ENCODE results near the gene ATP6V1C2. TPM values are rescaled to one million over a fixed set of nuclear protein-coding genes. Genes with fewer than 3 reads are reported as not detected.

The ATP6V1C2 gene
- total RNA-seq, 1 donor from 2014 or later = 0.72 TPM

DNA sequence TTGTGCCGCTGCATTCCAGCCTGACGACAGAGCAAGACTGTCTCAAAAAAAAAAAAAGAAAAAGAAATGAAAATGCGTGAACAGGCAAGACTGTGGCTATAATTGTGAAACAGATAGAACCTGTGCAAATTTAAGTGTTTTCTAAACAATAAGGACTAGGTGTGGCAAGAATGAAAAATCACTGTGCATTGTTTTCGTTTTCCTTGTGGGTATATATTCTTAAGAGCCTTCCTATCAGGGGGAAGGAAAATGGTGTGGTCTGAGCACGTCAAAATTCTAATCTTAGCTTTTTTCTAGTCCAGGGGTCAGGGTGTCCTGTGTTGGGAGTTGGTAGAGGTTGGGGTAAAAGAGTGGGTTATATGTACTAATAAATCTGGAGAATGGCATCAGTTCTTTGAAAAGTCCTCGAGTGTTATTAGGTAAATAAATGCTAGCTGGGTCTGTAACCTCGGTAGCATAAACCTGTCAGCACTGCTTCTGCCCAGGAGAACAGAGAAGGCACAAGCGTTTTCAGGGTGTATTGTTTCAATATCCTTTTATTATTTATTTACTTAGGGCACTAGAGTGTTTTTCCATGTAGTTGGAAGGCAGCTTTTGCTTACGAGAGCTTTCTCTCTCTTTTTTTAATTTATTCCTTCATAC, 11.6 kb downstream of the ATP6V1C2 start:
- DNase-seq (ENCODE audit: low spot score) = no peak

DNA sequence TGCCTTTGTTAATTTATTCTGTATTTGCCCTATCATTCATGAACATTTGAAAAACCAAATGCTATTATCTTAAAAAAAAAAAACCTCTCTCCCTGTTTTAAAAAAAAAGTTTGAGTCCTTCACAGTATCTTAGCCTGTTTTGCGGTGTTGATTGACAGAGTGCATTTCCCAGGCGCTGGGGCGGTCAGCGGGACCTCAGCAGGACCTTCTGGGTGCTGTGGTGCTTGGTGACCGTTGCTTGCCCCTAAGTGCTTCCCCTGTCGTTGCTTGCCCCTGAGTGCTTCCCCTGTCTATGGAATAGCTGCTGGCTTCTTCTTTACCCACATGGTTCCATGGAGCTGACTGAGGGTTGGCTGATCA, 12.1 kb downstream of the ATP6V1C2 start:
- no peak for DNase-seq (ENCODE audit: low spot score)

DNA sequence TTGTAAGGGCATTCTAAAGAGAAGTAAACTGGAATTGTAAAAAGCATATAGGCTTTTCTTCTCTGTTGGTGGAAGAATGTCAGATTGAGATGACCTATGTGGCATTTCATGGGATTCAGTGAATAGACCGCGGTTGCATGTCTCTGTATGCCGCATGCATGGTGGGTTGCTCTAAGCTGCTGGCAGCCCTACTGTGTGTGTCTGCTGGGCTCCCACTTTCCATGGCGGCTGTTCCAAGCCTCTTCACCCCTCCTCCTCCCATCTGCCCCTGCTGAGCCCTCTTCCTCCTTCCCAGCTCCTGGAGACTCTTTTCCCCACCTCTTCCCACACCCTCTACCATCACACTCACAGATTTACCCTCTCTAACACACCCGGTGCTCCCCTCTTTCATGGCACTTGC, 12.6 kb downstream of the ATP6V1C2 start:
- DNase-seq (ENCODE audit: low spot score) = no peak

DNA sequence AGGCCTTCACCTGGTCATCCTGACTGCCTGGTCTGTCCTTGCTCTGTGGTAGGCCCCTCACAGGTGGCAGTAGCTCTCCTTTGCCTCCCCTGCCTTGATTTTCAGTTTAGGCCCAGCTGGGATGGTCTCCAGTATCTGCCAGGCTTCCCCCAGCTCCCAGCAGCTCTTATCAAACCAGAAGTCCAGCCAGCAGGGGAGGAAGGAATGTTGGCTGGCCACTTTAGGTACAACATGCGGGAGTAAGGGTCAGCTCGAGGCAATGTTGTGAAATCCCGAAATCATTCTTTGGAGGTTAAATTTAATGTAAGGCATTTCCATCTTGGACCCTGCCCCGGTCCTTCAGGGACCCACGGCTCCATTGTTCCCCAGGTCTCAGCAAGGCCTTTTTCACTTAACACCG, 16.8 kb downstream of the ATP6V1C2 start:
- DNase-seq (ENCODE audit: low spot score) = no peak

DNA sequence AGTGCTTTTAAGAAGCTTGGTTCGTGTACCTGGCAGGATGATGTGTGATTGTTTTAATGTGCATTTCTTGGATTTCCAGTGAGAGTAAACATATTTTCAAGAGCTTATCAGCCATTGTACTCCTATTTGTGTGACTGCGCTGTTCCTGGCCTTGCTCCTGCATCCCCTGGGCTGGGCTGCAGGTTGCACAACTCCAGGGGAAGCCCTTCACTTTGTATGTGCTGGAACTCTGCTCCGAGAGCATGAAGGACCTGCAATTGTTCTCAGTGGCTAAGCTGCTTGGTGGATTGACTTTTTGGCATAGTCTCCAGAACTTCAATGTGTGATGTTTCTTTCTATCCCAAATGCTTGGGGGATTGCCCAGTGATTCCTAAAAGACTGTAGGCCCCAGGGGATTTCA, 18.8 kb downstream of the ATP6V1C2 start:
- no peak for DNase-seq (ENCODE audit: low spot score)

DNA sequence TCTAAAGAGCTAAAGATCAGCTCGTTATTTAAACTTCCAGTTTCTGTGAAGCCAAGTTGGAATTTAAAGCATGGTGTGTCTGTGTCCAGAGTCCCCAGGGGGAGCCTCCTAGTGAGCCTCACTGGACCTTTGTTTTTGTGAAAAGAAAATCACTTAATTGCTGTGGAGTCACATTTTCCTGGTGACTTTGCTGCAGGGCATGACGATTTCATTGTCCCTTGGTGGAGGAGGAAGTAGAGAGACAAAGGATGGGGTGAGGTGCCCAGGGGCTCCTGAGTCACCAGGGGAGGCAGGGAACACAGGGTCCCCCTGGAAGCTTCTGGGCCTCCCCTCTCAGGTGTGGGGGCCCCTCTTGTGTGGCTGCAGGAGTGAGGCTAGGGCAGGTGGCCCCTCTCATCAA, 19.7 kb downstream of the ATP6V1C2 start:
- DNase-seq (ENCODE audit: low spot score) = no peak

DNA sequence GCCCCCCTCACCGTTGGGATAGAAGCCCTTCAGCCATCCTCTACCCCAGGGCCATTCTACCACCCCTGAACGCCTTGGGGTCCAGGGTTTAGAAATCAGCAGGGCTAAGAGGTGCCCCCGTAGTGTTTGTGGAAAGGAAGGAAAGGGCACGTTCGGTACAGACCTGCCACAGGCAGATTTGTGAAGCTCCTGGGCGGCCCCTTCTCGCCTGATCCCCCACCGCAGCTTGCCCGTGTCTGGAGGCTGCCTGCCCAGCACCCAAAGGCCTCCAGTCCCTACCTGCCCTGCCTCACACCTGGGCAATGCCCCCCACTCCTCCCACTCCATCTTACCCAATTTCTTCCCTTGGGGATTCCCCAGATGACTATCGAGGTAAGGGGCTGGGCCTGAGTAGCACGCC, 21.2 kb downstream of the ATP6V1C2 start:
- DNase-seq (ENCODE audit: low spot score) = no peak

DNA sequence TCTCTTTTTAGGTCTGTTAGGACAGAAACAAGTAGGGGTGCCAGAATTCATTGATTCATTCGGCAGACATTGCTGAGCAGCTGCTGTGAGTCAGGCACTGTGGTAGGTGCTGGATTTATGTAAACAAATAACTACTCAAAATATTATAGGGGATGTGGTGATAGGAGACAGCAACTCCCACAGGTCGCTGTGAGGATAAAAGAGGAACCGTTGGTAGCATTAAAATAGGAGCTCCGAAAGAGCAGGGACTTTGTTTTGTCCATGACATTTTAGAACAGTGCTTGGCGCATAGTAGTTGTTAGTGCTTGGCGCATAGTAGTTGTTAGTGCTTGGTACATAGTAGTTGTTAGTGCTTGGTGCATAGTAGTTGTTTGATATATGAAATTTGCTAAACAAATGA, 29.2 kb downstream of the ATP6V1C2 start:
- DNase-seq (ENCODE audit: low spot score) = no peak

DNA sequence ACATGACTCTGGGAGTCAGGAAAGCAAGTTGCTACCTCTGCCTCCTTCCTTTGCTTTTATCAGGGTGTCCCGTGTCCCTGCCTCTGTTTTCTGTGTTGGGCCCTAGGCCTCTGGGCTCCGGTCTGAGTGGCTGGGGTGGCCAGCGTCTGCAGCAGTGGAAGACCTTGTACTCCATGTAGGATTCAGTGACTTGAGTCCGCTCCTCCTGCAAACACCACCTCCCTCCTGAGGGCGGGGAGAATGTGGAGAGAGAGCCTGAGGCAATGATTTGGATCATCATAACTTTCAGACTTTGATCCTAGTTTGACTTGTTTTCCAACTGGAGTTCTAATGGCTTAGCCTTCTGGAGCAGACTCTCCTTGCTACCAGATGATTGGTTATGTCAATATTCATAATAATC, 30.8 kb downstream of the ATP6V1C2 start:
- no peak for DNase-seq (ENCODE audit: low spot score)

DNA sequence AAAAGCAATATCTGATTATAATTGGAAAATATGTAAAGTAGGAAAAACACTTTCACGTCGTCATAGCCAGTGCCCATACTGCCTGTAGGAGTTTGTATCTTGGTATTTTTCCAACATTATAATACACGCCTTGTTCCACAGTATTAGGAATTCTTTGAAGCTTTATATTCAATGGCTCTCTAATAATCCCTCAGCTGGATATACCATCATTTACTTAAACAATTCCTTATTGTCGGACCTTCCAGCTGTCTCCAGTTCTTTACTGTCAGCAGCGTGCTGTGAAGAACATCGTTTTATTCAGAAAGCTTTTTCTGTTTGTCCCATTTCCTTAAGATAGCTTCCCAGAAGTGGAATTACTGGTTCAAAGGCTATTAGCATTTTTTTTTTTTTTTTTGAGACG, 31.7 kb downstream of the ATP6V1C2 start:
- no peak for DNase-seq (ENCODE audit: low spot score)

DNA sequence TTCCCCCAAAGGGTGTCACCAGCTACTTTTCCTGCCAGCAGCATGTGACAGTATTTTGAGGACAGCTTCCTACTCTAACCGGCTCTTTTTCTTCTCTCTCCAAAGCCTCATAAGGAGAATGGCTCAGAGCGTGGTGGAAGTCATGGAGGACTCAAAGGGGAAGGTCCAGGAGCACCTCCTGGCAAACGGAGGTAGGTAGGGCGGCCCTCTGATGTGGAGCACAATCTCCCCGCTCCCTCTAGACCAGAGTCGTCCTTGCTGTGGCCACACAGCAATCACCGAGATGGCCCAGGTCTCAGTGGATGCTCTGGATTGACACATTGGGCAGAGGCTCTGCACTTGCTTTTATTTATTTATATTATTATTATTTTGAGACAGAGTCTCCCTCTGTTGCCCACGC, 32.4 kb downstream of the ATP6V1C2 start:
- DNase-seq (ENCODE audit: low spot score) = no peak

DNA sequence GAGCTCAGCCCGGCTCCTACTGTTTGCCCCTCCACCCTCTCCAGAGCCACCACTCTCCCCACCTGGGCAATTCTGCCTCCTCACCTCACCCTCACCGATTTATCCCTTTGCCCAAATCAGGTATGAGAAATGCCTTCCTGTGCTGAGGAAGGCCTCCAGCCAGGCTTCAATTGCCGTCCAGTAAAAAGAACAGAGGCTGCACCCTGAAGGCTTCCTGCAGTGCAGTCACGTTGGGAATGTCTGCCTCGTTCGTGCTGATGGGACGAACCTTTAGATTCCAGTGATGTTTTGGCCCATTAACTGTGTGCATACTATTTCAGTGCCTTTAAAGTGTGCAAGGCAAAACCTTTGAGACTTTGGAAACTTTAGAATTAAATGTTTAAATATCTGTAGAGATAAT, 34.2 kb downstream of the ATP6V1C2 start:
- DNase-seq (ENCODE audit: low spot score) = no peak

DNA sequence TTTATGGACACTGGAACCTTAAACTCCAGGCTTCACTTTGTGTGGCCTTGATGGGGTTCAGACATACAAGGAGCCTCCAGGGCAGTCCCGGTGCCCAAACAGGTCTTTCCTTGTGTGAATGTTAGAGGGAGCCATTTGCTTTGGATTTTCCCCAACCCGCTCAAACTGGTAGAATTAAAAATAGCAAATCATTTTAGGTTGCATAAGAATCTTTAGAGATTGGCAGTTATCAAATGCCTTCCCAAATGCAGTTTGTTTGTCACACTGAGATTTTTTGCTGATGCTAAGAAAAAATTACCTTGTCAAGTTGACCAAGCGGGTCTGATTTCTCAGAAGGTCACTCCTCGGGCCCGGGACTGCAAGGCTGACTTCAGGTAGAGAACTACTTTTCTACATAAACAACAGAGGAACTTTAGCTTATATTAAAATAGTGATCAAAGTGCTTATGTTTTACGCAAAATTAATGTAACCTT, 36.4 kb downstream of the ATP6V1C2 start:
- no peak for DNase-seq (ENCODE audit: low spot score)

DNA sequence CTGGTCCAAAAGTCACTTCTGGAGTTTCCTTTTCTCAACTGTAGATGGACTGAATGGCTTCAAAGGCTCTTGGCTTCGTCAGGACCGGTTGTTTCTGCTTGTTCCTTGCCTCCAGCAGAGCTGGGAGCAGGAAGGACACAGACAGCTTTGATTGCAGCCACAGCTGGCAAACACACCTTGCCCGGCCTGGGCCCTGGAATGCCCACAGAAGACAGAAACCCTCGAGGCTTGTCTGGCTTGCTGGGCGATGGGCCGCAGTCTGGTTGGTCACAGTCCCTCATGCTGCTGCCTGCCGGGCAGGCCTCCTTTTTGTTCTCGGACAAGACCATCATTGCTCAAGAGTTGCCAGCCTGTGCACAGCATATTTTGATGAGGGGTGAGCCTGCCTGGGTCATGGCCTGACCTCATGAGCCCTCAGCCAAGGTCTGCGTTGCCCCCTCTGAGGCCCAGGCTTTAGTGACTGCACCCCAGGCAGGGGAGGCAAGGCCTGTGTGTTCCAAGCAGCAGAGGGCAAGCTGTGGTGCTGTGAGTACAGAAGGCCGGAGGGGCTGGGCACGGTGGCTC, 37.8 kb downstream of the ATP6V1C2 start:
- no peak for DNase-seq (ENCODE audit: low spot score)

DNA sequence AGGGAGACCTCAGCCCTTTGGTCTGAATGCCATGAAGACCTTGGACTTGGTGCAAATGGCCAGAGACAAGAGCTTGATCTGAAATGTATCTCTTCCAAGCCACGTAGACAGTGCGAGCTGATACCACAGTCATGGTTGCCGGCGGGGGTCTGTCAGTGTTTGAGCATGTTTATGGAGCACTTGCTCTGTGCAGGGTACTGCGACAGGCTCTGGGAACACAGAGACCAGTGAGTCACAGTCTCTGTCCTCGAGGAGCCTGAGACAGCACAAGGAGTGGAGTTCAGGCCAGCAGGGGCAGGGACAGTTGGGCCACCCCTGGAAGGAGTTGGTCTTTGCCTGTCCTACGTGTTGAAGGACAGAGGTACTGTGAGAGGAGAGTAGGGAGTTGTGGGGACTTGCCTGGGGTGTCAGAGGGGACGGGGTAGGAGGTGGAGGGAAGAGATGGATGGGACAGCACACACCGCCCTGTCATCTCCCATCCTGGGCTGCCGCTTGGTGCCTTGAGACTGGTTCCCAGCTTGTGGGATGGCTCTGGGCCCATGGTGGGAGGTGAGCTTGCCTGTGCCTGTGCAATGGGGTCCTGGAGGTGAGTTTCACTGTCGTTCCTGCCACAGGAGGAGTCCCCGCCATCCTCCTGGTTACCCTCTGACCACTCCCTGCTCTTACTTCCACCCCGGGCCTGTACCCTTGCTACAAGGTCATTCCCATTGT, 39.5 kb downstream of the ATP6V1C2 start:
- no peak for DNase-seq (ENCODE audit: low spot score)

DNA sequence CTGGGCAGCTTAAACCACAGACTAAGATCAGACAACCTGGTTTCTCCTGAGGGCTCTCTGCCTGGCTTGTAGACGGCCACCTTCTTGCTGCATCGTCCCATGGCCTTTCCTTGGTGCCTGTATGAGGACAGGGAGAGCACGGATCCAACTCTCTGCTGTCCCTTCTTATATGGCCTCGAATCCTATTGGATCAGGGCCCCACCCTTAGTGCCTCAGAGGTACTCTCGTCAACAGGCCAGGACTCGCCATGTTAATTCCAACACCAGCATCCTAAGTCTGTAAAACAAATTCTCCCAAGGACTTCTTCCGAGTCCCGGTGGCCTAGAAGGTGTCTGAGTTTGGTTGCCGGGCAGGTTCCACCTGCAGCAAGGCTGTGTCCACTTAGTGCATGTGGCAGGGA, 40.2 kb downstream of the ATP6V1C2 start:
- no peak for DNase-seq (ENCODE audit: low spot score)

DNA sequence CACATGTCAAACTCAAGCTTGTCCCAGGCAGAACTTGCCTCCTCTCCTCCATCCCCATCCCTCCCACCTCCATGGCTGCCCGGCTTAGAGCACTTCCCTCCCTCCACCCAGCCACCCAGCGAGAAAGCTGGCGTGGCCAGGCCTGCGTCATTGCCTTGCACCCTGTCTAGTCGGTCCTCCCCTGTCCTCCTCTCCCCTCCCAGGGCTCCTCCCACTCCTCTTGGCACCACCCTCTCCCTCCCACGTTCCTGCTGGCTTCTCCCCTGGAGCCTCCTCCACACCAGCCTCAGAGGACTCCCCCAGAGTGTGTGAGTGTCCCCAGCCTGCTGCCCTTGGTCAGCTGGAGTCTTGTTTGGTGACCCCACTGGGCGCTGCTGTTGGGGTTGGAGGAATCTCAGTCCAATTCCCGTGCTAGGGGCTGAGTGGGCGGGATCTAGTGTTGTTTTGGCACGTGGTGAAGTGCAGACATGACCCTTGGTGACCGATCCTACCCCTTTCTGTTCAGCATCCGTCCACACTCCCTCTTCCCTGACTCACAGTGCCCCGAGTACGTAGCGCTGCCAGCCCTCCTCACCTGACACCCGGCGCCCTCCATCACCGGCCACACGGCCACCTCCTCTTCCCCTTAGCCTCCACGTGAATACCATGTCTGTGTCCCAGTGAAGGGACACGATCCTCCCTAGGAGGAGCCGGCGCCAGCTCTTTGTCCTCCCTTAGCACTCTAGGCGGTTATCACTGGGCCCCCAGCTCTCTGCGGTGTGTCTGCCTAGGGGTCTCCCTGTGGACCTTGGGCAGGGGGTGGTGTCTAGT, 41.4 kb downstream of the ATP6V1C2 start:
- no peak for DNase-seq (ENCODE audit: low spot score)

DNA sequence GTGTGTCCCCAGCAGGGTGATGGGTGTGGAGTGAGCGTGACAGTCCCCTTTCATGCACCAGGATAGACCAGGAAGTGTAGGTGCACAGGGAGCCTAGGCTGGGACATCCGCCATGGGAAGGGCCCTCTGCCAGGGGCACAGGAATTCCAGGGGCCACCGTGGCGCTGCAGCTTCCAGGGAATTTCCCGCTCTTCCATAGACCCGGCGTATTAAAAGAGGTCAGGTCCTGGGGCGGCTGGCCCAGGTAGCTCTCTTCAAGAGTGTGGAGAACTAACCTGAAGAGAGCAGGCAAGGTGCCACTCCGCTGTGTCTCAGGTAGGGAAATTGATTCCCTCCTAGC, 42.0 kb downstream of the ATP6V1C2 start:
- DNase-seq (ENCODE audit: low spot score) = no peak

DNA sequence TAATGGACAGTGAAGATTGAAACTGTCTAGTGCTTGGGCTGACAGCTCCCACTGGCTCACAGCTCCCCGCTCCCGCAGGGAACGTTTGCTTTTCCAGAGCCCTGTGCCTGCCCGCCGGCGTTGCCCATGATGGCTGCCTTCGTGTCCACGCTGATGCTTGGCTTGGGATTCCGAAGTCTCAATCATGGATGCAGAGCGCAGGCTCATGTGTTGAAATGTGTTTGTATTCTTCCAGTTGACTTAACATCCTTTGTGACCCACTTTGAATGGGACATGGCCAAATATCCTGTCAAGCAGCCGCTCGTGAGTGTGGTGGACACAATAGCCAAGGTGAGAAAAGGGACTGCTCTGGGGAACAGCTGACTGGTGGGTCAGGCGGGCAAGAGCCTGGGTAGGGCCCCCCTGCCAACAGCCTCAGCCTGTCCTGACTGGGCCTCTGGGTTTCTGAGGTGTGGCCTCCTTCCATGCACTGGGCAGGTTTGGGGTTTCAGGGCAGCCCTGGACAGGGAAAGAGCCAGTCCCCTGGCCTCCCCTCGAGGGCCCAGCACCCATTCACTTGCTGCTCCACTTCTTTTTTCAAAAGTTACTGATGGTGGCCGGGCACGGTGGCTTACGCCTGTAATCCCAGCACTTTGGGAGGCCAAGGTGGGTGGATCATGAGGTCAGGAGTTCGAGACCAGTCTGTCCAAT, 42.8 kb downstream of the ATP6V1C2 start:
- no peak for DNase-seq (ENCODE audit: low spot score)

DNA sequence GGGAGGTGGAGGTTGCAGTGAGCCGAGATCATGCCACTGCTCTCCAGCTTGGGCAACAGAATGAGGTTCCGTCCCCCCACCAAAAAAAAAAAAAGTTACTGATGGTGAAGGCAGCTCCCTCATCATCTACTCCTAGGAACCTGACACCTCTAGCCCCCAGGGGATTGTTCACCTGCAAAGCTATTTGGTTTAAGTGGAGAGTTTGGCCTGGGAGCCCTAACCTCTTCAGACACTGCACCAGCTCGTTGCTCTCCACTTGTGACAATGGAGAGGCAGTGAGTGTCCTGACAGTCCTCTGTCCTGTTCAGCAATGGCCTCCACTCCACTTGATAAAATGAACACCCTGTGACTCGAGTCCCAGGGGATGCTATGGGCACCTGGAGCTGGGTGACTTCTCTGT, 43.5 kb downstream of the ATP6V1C2 start:
- no peak for DNase-seq (ENCODE audit: low spot score)

DNA sequence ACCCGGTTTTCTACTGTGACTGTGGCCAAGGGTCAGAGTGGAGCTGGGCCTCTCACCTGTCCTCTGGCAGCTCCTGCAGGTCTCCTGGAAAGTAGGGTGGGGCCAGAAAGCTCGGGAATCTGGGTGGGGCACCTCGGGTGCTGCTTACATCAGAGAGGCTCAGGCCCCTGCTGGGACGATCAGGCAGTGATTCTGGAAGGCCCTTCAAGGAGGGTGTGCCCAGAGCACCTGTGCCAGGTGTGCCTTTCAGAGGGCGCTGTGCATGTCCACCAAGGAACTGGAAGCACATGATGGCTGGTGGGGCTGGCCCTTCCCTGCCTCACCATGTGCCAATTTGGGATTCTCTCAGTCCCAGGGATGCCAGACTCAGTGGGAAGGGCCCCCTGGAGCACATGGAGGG, 44.0 kb downstream of the ATP6V1C2 start:
- no peak for DNase-seq (ENCODE audit: low spot score)

DNA sequence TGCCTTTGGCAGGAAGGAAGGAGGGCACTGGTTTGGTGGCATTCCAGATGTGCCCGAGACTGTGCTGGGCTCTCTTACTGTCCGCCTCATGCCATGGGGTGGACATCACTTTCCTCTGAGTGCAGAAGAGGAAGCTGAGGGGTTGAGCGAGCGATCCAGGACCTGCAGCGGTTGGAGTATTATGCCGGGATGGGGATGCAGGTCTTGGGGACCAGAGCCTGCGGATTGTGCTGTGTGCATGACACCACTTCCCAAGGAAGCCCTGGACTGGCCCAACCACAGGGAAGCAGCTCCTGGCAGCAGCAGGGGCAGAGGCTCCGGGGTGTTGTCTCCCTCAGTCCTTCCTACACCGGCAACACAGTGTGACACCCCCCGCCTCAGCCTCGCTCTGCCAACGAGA, 44.5 kb downstream of the ATP6V1C2 start:
- DNase-seq (ENCODE audit: low spot score) = no peak

Measured in umbilical cord (tissue), 2 donors.